GM12864 (cell line): ENCODE results near the gene PRRX1.

Experiments
- DNase-seq: peaks from one replicate; pipeline ENCODE4 v3.0.0-alpha.2; 2011; ENCODE audit warnings: low read depth
- H3K4me3 ChIP-seq: 2 replicates; pipeline ENCODE4 v1.5.1; 2011; ENCODE audit warnings: mild to moderate bottlenecking, low read depth, low read length, control low read depth
- CTCF ChIP-seq: IDR thresholded peaks from 2 replicates; pipeline ENCODE4 v1.5.1; 2011; ENCODE audit warnings: low read depth, mild to moderate bottlenecking, moderate library complexity, low read length, control low read depth, inconsistent platforms; ENCODE audit errors: missing control alignments

PRRX1 gene

GRCh38 chr1:170692866-170693575, 29.1 kb downstream of the PRRX1 start:
- no peak for TF ChIP-seq CTCF
- DNase-seq = no peak
- no peak overlapping the region for H3K4me3 ChIP-seq

- DNase-seq = no peak
- TF ChIP-seq CTCF = no peak
- H3K4me3 ChIP-seq = no peak overlapping the region
Measured at GRCh38 chr1:170694172-170694926, 30.4 kb downstream of the PRRX1 start.

- no peak overlapping the region for H3K4me3 ChIP-seq
- DNase-seq = no peak
- TF ChIP-seq CTCF = no peak
Measured at GRCh38 chr1:170695955-170696590, 32.1 kb downstream of the PRRX1 start.

GRCh38 chr1:170696591-170697290, 32.8 kb downstream of the PRRX1 start:
- H3K4me3 ChIP-seq = no peak overlapping the region
- TF ChIP-seq CTCF = no peak
- DNase-seq = no peak

- DNase-seq = no peak
- TF ChIP-seq CTCF = no peak
- no peak overlapping the region for H3K4me3 ChIP-seq
Measured at GRCh38 chr1:170697316-170697715, 33.4 kb downstream of the PRRX1 start.

GRCh38 chr1:170698301-170699275, 34.7 kb downstream of the PRRX1 start:
- TF ChIP-seq CTCF = no peak
- no peak for DNase-seq
- H3K4me3 ChIP-seq = no peak overlapping the region
